HG02571 (cell line): ENCODE results near the gene TTC22.

ENCODE experiments used
- ATAC-seq: cut with Tn5 transposase; IDR thresholded peaks from one replicate; pipeline ENCODE4 v1.9.1; 2021; ENCODE audit warnings: mild to moderate bottlenecking, moderate library complexity; ENCODE audit not compliant: unreplicated experiment

The TTC22 gene

GRCh38 chr1:54758678-54759348 lies 42.3 kb downstream of the TTC22 start:
- no peak for ATAC-seq

GRCh38 chr1:54757833-54758232 lies 43.3 kb downstream of the TTC22 start:
- ATAC-seq: no peak

GRCh38 chr1:54754486-54755285 lies 46.4 kb downstream of the TTC22 start:
- no peak for ATAC-seq

- ATAC-seq: no peak
Measured at GRCh38 chr1:54754045-54754444, 47.1 kb downstream of the TTC22 start.

- ATAC-seq: no peak
Measured at GRCh38 chr1:54751426-54751825, 49.7 kb downstream of the TTC22 start.

- ATAC-seq: no peak
Measured at GRCh38 chr1:54750596-54750995, 50.5 kb downstream of the TTC22 start.

GRCh38 chr1:54748094-54748835 lies 52.9 kb downstream of the TTC22 start:
- no peak for ATAC-seq

GRCh38 chr1:54745864-54746263 lies 55.3 kb downstream of the TTC22 start:
- ATAC-seq: no peak

- no peak for ATAC-seq
Measured at GRCh38 chr1:54745274-54745673, 55.8 kb downstream of the TTC22 start.

GRCh38 chr1:54744696-54745095 lies 56.4 kb downstream of the TTC22 start:
- ATAC-seq: no peak

GRCh38 chr1:54743416-54744226 lies 57.5 kb downstream of the TTC22 start:
- no peak for ATAC-seq

- ATAC-seq: no peak
Measured at GRCh38 chr1:54742282-54742681, 58.8 kb downstream of the TTC22 start.

GRCh38 chr1:54741531-54741930 lies 59.6 kb downstream of the TTC22 start:
- no peak for ATAC-seq

- ATAC-seq: no peak
Measured at GRCh38 chr1:54738244-54738643, 62.9 kb downstream of the TTC22 start.

- no peak for ATAC-seq
Measured at GRCh38 chr1:54736685-54737084, 64.4 kb downstream of the TTC22 start.
